Gastrocnemius medialis (tissue), 4 donors: Measurements from ENCODE around the gene STUB1. TPM values are rescaled to one million over a fixed set of nuclear protein-coding genes. Genes with fewer than 3 reads are reported as not detected.

Experiments used
- ATAC-seq, 2 donors: fragments of 150-250 bp; one replicate each; pipeline ENCODE4 v1.9.1; 2016
- DNase-seq, 2 donors: peaks; one replicate each; pipeline ENCODE4 v3.0.0-alpha.2; 2019
- H3K27ac ChIP-seq, 4 donors: fragments of 200-600 bp; sonication (generic); 1 replicate in 1 of 4; 2 replicates in 3 of 4; pipeline ENCODE4 v1.5.1; 2016 to 2018; ENCODE audit warnings: mild to moderate bottlenecking in 2 of 4, moderate library complexity in 1 of 4
- H3K27me3 ChIP-seq, 3 donors: fragments of 200-600 bp; sonication (generic) in 2 of 3; 1 replicate in 1 of 3; 2 replicates in 2 of 3; pipeline versions ENCODE4 v1.5.1 to v1.6.0; 2016 to 2019; ENCODE audit warnings: mild to moderate bottlenecking in 1 of 3, moderate library complexity in 1 of 3
- H3K36me3 ChIP-seq, 2 donors: fragments of 200-600 bp; sonication (generic) in 1 of 2; one replicate each; pipeline ENCODE4 v1.5.1; 2017 to 2018
- H3K4me1 ChIP-seq, 2 donors: fragments of 200-600 bp; sonication (generic) in 1 of 2; one replicate each; pipeline ENCODE4 v1.5.1; 2016 to 2017; ENCODE audit warnings: mild to moderate bottlenecking in 2 of 2
- H3K4me3 ChIP-seq, 4 donors: fragments of 200-600 bp; sonication (generic) in 3 of 4; 1 replicate in 1 of 4; 2 replicates in 3 of 4; pipeline ENCODE4 v1.5.1; 2016 to 2019; ENCODE audit warnings: mild to moderate bottlenecking in 2 of 4
- H3K9me3 ChIP-seq, 3 donors: fragments of 200-600 bp; sonication (generic) in 2 of 3; 1 replicate in 1 of 3; 2 replicates in 2 of 3; pipeline ENCODE4 v1.5.1; 2016 to 2019
- POLR2A ChIP-seq, 2 donors: fragments of 450-650 bp; IDR thresholded peaks; one replicate each; pipeline ENCODE4 v1.6.1; 2017; ENCODE audit warnings: antibody characterized with exemption in 2 of 2, mild to moderate bottlenecking in 2 of 2, moderate library complexity in 2 of 2
- in situ Hi-C, 4 donors: fragments of 200-750 bp; cut with MboI; loops; one replicate each; pipeline versions ENCODE4 v1.15.0 to v1.8.0; 2017; ENCODE audit warnings: low sequenced_read_pairs in 4 of 4
- intact Hi-C: fragments of 100-400 bp; cut with DNase I; formaldehyde crosslinking; loops from one replicate; pipeline ENCODE4 v1.15.1; 2023; ENCODE audit warnings: low total_unique reads
- total RNA-seq, 4 donors: library from RNA; depleted of rRNA; stranded (reverse); fragments of >200 nt; gene quantifications; one replicate each; pipeline versions ENCODE4 v1.1.0 to v1.2.3, GENCODE V29; 2016
- TF ChIP-seq, protein P1 (sequence below), 5 experiments: fragments of 450-650 bp in 3 of 5; fragments of 200-600 bp in 2 of 5; sonication (generic) in 2 of 5; IDR thresholded peaks in 4 of 5; conservative IDR thresholded peaks in 1 of 5; 1 replicate in 4 of 5; 2 replicates in 1 of 5; pipeline ENCODE4 v1.5.1; 2016 to 2019; ENCODE audit warnings: antibody characterized with exemption in 5 of 5, mild to moderate bottlenecking in 3 of 5, moderate library complexity in 3 of 5

The STUB1 gene
- total RNA-seq, 4 donors from 2014 or later: 144 to 229 (median 204) TPM

DNA sequence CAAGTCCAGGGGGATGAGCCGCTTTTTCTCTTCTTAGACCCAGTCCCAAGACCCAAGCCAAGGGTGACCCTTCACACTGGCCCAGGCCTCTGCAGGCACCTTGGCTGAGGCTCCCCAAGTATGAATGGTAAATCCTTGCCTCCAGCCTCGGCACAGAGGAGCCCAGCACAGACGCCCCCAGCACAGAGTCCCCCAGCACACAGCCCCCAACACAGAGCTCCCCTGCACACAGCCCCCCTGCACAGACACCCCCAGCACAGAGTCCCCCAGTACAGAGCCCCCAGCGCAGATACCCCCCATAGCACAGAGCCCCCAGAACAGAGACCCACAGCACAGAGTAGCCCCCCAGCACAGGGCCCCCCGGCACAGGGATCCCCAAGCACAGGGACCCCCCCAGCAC, 39.6 kb upstream of the STUB1 start:
- TF ChIP-seq POLR2A (IDR thresholded peaks at IDR 0.05): no peak
- TF ChIP-seq, protein P1, sequence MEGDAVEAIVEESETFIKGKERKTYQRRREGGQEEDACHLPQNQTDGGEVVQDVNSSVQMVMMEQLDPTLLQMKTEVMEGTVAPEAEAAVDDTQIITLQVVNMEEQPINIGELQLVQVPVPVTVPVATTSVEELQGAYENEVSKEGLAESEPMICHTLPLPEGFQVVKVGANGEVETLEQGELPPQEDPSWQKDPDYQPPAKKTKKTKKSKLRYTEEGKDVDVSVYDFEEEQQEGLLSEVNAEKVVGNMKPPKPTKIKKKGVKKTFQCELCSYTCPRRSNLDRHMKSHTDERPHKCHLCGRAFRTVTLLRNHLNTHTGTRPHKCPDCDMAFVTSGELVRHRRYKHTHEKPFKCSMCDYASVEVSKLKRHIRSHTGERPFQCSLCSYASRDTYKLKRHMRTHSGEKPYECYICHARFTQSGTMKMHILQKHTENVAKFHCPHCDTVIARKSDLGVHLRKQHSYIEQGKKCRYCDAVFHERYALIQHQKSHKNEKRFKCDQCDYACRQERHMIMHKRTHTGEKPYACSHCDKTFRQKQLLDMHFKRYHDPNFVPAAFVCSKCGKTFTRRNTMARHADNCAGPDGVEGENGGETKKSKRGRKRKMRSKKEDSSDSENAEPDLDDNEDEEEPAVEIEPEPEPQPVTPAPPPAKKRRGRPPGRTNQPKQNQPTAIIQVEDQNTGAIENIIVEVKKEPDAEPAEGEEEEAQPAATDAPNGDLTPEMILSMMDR (IDR thresholded peaks at IDR 0.05 in 4 of 5, conservative IDR thresholded peaks at IDR 0.05 in 1 of 5): no peak
- H3K36me3 ChIP-seq: no peaks in the 10 kb centered on the region
- intact Hi-C loops: loop anchor here (10.0 kb wide), 1 partner anchor 406 kb away; the partner anchor contains the start of gene FAM234A
- peak overlapping the region; percentile 82 to 97 (median 92) for H3K27ac ChIP-seq
- H3K4me1 ChIP-seq: peaks cover 22 to 46% of the 10 kb centered on the region in 2 donors
- no peak overlapping the region for H3K4me3 ChIP-seq
- no peaks in the 10 kb centered on the region for H3K27me3 ChIP-seq
- H3K9me3 ChIP-seq: no peaks in the 10 kb centered on the region
- ATAC-seq (no peak), DNase-seq (no peak)
- in situ Hi-C loops: no loop called here

DNA sequence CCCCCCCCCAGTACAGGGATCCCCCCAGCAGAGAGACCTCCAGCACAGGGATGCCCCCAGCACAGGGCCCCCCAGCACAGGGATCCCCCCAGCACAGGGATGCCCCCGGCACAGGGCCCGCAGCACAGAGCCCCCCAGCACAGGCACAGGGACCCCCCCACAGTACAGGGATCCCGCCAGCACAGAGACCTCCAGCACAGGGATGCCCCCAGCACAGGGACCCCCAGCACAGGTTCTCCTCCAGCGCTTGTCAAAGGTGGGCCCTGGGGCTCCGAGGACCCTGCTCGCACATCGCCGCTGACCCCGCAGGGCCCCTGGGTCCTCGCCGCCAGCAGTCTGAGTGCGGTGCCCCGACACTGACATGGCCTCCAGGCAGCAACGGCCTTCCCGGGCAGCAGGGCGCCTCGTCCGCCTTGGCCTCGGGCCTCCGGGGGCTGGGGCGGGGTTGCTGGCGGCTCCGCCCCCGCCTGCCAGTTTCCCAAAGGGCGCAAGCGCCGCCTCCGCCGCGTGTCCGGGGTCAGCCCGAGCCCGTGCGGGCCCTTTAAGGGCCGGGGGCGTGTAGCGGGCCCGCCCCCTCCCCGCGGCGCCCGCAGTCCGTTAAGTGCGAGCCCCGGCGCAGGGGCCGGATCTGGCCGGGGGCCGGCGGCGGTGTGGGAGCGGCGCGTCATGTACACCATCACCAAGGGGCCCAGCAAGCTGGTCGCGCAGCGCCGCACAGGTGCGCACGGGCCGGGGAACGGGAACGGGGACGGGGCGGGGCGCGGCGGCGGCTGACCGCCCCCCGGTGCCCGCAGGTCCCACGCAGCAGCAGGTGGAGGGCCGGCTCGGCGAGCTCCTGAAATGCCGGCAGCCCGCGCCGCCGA, 38.7 kb upstream of the STUB1 start, which contains the start of gene MCRIP2:
Gene MCRIP2 (plus strand): TSS at position 503 of the 863 bp plus-strand sequence. CDS start 164 bp downstream, at position 667.
- Histone ChIP-seq H3K36me3 (no peaks in the 10 kb centered on the region), H3K4me1 (peaks cover 30 to 51% of the 10 kb centered on the region in 2 donors), H3K27ac (peak within 1 kb of the TSS; percentile 82 to 97 (median 92)), H3K9me3 (no peaks in the 10 kb centered on the region), H3K4me3 (peak within 1 kb of the TSS; percentile 55 to 81 (median 62)), H3K27me3 (no peaks in the 10 kb centered on the region)
- ATAC-seq (peak; percentile 48 to 59), DNase-seq (peak; percentile 76 to 88)
- peak; percentile 96 to 98 for TF ChIP-seq POLR2A (IDR thresholded peaks at IDR 0.05)
- TF ChIP-seq, protein P1 (IDR thresholded peaks at IDR 0.05 in 4 of 5, conservative IDR thresholded peaks at IDR 0.05 in 1 of 5): peak in 1 of 5 experiments; percentile 15
- in situ Hi-C loops: no loop called here
- intact Hi-C loops: loop anchor here (10.0 kb wide), 1 partner anchor 407 kb away; the partner anchor contains the start of gene FAM234A

DNA sequence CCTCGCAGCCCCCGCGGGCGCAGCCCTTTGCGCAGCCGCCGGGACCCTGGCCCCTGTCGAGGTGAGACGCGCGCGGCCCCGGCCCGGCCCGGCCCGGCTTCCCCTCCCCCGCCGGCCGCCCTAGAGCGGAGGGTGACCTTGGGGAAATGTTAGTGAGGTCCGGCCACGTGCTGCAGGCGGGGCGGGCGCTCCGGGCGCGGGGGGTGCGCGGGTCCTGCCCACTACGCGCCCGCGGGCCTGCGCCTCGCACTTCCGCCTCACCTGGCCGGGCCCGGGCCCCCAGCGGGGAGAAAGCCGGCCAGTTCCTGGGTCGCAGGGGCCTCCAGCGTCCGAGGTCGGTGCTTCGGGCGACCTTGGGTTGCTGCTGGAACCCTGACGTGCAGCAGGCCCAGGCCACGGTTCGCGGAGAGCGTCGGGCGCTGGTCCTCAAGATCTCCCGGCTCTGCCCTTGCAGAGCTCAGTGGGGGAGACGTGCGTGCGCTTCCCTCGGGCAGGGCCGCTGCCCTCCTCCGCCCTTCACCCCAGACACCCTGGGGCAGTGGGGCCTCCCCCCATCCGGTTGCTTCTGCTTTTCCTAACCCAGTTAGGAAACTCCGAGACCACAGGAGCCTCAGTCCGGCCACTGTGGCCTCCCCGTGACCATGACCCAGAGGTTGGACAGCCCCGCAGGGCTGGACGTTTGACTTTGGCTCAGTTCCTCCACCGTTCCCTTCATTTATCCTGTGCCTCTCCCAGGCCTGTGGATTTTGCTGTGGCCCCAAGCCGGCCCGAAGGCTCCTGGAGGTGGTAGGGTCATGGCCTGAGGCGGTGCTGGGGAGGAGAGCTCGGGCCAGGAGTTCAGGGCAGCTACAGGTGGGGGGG, 37.8 kb upstream of the STUB1 start:
- Histone ChIP-seq H3K36me3 (no peaks in the 10 kb centered on the region), H3K27ac (peak overlapping the region; percentile 82 to 97 (median 92)), H3K4me1 (peaks cover 35 to 57% of the 10 kb centered on the region in 2 donors), H3K27me3 (no peaks in the 10 kb centered on the region), H3K9me3 (no peaks in the 10 kb centered on the region), H3K4me3 (peak overlapping the region; percentile 55 to 81 (median 62))
- in situ Hi-C loops: no loop called here
- ATAC-seq: peak; percentile 65 to 66
- peak in 1 of 2 donors; percentile 66 for TF ChIP-seq POLR2A (IDR thresholded peaks at IDR 0.05)
- TF ChIP-seq, protein P1 (IDR thresholded peaks at IDR 0.05 in 4 of 5, conservative IDR thresholded peaks at IDR 0.05 in 1 of 5): no peak
- DNase-seq: peak in 1 of 2 donors; percentile 76
- intact Hi-C loops: loop anchor here (10.0 kb wide), 1 partner anchor 408 kb away; the partner anchor contains the start of gene FAM234A

DNA sequence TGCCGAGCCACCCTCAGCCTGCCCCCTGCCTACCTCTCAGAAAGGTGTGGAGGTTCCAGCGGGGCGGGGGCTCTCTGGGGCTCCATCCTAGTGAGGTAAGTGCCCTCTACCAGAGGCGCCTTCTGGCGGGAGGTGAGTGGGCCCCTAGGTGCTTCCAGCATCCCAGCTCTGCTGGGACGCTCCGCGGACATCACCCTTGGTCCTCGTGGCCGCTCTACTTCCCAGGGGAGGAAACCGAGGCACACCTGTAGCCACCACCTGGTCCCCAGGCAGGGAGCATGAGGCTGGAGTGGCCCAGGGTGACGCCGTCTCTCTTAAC, 37.2 kb upstream of the STUB1 start:
- no peak for ATAC-seq
- no peaks in the 10 kb centered on the region for H3K36me3 ChIP-seq
- DNase-seq: no peak
- in situ Hi-C loops (no loop called here), intact Hi-C loops (loop anchor here (10.0 kb wide), 1 partner anchor 408 kb away; the partner anchor contains the start of gene FAM234A)
- H3K27me3 ChIP-seq: no peaks in the 10 kb centered on the region
- H3K4me1 ChIP-seq: peaks cover 35 to 57% of the 10 kb centered on the region in 2 donors
- no peaks in the 10 kb centered on the region for H3K9me3 ChIP-seq
- TF ChIP-seq POLR2A (IDR thresholded peaks at IDR 0.05): no peak
- TF ChIP-seq, protein P1 (IDR thresholded peaks at IDR 0.05 in 4 of 5, conservative IDR thresholded peaks at IDR 0.05 in 1 of 5): no peak
- peak overlapping the region; percentile 55 to 81 (median 62) for H3K4me3 ChIP-seq
- H3K27ac ChIP-seq: peak overlapping the region; percentile 82 to 97 (median 92)
